Liver (tissue), 9 donors: ENCODE measurements around the gene SLC9C2. TPM values are rescaled to one million over a fixed set of nuclear protein-coding genes. Genes with fewer than 3 reads are reported as not detected.

ENCODE experiments used
- DNase-seq: peaks from one replicate; pipeline ENCODE4 v3.0.0-alpha.2; 2017; ENCODE audit warnings: low spot score
- H3K27ac ChIP-seq, 2 donors: one replicate each; pipeline ENCODE4 v1.7.0; 2013; ENCODE audit warnings: inconsistent platforms in 2 of 2, low read length in 2 of 2, control low read depth in 1 of 2, low read depth in 1 of 2, mild to moderate bottlenecking in 1 of 2
- H3K27me3 ChIP-seq, 4 donors: one replicate each; pipeline versions ENCODE4 v1.6.1 to v1.7.0; 2013; ENCODE audit warnings: low read length in 3 of 4, inconsistent platforms in 1 of 4, mild to moderate bottlenecking in 1 of 4, moderate library complexity in 1 of 4; ENCODE audit not compliant: control insufficient read depth in 4 of 4, insufficient read depth in 4 of 4
- H3K36me3 ChIP-seq, 4 donors: one replicate each; pipeline versions ENCODE4 v1.6.1 to v1.7.0; 2013; ENCODE audit warnings: low read length in 3 of 4, mild to moderate bottlenecking in 3 of 4, low read depth in 1 of 4, moderate library complexity in 1 of 4; ENCODE audit not compliant: control insufficient read depth in 4 of 4, insufficient read depth in 3 of 4
- H3K4me1 ChIP-seq, 4 donors: one replicate each; pipeline versions ENCODE4 v1.6.1 to v1.7.0; 2013; ENCODE audit warnings: low read length in 3 of 4, mild to moderate bottlenecking in 3 of 4, moderate library complexity in 1 of 4; ENCODE audit not compliant: control insufficient read depth in 4 of 4, insufficient read depth in 4 of 4
- H3K4me3 ChIP-seq, 3 donors: one replicate each; pipeline versions ENCODE4 v1.6.1 to v1.7.0; 2013; ENCODE audit warnings: low read length in 3 of 3, control low read depth in 1 of 3, low read depth in 1 of 3, mild to moderate bottlenecking in 1 of 3
- H3K9ac ChIP-seq, 2 donors: one replicate each; pipeline ENCODE4 v1.7.0; 2013; ENCODE audit warnings: low read length in 2 of 2, mild to moderate bottlenecking in 2 of 2, moderate library complexity in 2 of 2, control low read depth in 1 of 2, low read depth in 1 of 2
- H3K9me3 ChIP-seq, 4 donors: one replicate each; pipeline versions ENCODE4 v1.6.1 to v1.7.0; 2013; ENCODE audit warnings: low read length in 3 of 4; ENCODE audit not compliant: control insufficient read depth in 4 of 4
- EGR1 ChIP-seq, 2 donors: IDR thresholded peaks; 2 replicates each; pipeline ENCODE4 v1.6.1; 2016 to 2018; ENCODE audit warnings: antibody characterized with exemption in 2 of 2, low read depth in 2 of 2
- FOXA1 ChIP-seq: IDR thresholded peaks from 2 replicates; pipeline ENCODE4 v1.6.1; 2016; ENCODE audit warnings: antibody characterized with exemption
- FOXA2 ChIP-seq: IDR thresholded peaks from 2 replicates; pipeline ENCODE4 v1.6.1; 2016; ENCODE audit warnings: antibody characterized with exemption
- GABPA ChIP-seq, 2 donors: IDR thresholded peaks in 1 of 2; conservative IDR thresholded peaks in 1 of 2; 2 replicates each; pipeline ENCODE4 v1.6.1; 2016; ENCODE audit warnings: antibody characterized with exemption in 2 of 2, mild to moderate bottlenecking in 1 of 2, moderate library complexity in 1 of 2
- HNF4G ChIP-seq: IDR thresholded peaks from 2 replicates; pipeline ENCODE4 v1.6.1; 2016; ENCODE audit warnings: antibody characterized with exemption
- JUND ChIP-seq, 2 donors: IDR thresholded peaks; 2 replicates each; pipeline ENCODE4 v1.6.1; 2016; ENCODE audit warnings: antibody characterized with exemption in 2 of 2
- NR2F2 ChIP-seq: IDR thresholded peaks from 2 replicates; pipeline ENCODE4 v1.6.1; 2016; ENCODE audit warnings: antibody characterized with exemption
- RXRA ChIP-seq, 2 donors: IDR thresholded peaks; 2 replicates each; pipeline ENCODE4 v1.6.1; 2017 to 2018; ENCODE audit warnings: antibody characterized with exemption in 2 of 2, mild to moderate bottlenecking in 1 of 2
- SP1 ChIP-seq: IDR thresholded peaks from 2 replicates; pipeline ENCODE4 v1.6.1; 2018; ENCODE audit warnings: antibody characterized with exemption, mild to moderate bottlenecking
- WGBS: extraction: QIAGEN DNeasy Blood & Tissue Kit; methylation state at CpG from one replicate; pipeline ENCODE4 v1.1.7; 2013; 5-methylcytosine and 5-hydroxymethylcytosine counted together
- polyA plus RNA-seq, 2 donors: library from polyadenylated mRNA; stranded (reverse) in 1 of 2; unstranded in 1 of 2; fragments of 200-250 nt in 1 of 2; fragments of >200 nt in 1 of 2; fragmentation: Nextera tagmentation in 1 of 2; extraction: Ambion mirVana in 1 of 2; gene quantifications; one replicate each; pipeline versions ENCODE4 v1.2.1 to v1.2.3, GENCODE V29; 2013 to 2015
- total RNA-seq, 2 donors: library from RNA; depleted of rRNA; stranded (reverse); fragments of >200 nt; gene quantifications; one replicate each; pipeline ENCODE4 v1.2.3, GENCODE V29; 2014
- TF ChIP-seq, protein P1 (sequence below): IDR thresholded peaks from 2 replicates; pipeline ENCODE4 v1.6.1; 2016; ENCODE audit warnings: antibody characterized with exemption, mild to moderate bottlenecking
- TF ChIP-seq, protein P2 (sequence below): IDR thresholded peaks from 2 replicates; pipeline ENCODE4 v1.6.1; 2016; ENCODE audit warnings: antibody characterized with exemption
- TF ChIP-seq, protein P3 (sequence below): IDR thresholded peaks from 2 replicates; pipeline ENCODE4 v1.6.1; 2016; ENCODE audit warnings: antibody characterized with exemption
- TF ChIP-seq, protein P4 (sequence below): fragments of 150-350 bp; IDR thresholded peaks from 2 replicates; pipeline ENCODE4 v1.5.1; 2017; ENCODE audit warnings: improper control_type of control experiment, low read depth, low read length; ENCODE audit not compliant: missing input control
- TF ChIP-seq, protein P5 (sequence below): IDR thresholded peaks from 2 replicates; pipeline ENCODE4 v1.6.1; 2016; ENCODE audit warnings: antibody characterized with exemption
- donor health status: healthy.
- donor health status: healthy.
- donor health status: healthy.
- donor health status: healthy.
- donor health status: healthy.

Gene SLC9C2
- total and polyA plus RNA-seq, 4 donors: not detected

DNA sequence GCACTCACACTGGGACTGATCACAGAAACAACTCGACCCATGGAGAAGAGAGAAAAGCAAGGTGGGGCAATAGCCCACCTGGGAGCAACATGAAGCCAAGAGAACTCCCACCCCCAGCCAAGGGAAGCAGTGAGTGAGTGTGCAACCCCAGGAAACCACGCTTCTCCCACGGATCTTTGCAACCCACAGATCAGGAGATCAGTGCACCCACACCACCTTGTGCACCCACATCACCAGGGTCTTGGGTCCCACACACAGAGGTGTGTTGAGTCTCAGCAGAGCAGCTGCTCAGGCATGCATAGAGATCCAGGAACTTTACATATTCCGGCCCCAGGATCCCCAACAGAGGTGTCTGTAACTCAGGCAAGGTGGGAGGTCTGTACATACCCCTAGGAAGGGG lies 143.0 kb downstream of the SLC9C2 start:
- DNase-seq: no peak
- WGBS: 90% methylated on average over 4 of the region's 4 CpGs
- TF ChIP-seq, protein P1, sequence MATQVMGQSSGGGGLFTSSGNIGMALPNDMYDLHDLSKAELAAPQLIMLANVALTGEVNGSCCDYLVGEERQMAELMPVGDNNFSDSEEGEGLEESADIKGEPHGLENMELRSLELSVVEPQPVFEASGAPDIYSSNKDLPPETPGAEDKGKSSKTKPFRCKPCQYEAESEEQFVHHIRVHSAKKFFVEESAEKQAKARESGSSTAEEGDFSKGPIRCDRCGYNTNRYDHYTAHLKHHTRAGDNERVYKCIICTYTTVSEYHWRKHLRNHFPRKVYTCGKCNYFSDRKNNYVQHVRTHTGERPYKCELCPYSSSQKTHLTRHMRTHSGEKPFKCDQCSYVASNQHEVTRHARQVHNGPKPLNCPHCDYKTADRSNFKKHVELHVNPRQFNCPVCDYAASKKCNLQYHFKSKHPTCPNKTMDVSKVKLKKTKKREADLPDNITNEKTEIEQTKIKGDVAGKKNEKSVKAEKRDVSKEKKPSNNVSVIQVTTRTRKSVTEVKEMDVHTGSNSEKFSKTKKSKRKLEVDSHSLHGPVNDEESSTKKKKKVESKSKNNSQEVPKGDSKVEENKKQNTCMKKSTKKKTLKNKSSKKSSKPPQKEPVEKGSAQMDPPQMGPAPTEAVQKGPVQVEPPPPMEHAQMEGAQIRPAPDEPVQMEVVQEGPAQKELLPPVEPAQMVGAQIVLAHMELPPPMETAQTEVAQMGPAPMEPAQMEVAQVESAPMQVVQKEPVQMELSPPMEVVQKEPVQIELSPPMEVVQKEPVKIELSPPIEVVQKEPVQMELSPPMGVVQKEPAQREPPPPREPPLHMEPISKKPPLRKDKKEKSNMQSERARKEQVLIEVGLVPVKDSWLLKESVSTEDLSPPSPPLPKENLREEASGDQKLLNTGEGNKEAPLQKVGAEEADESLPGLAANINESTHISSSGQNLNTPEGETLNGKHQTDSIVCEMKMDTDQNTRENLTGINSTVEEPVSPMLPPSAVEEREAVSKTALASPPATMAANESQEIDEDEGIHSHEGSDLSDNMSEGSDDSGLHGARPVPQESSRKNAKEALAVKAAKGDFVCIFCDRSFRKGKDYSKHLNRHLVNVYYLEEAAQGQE: no peak
- no peak for TF ChIP-seq SP1
- TF ChIP-seq FOXA2: no peak
- no peak for TF ChIP-seq EGR1 (IDR thresholded peaks at IDR 0.05; ENCODE audit: low read depth in 2 of 2)
- TF ChIP-seq, protein P2, sequence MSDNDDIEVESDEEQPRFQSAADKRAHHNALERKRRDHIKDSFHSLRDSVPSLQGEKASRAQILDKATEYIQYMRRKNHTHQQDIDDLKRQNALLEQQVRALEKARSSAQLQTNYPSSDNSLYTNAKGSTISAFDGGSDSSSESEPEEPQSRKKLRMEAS: no peak
- TF ChIP-seq, protein P3, sequence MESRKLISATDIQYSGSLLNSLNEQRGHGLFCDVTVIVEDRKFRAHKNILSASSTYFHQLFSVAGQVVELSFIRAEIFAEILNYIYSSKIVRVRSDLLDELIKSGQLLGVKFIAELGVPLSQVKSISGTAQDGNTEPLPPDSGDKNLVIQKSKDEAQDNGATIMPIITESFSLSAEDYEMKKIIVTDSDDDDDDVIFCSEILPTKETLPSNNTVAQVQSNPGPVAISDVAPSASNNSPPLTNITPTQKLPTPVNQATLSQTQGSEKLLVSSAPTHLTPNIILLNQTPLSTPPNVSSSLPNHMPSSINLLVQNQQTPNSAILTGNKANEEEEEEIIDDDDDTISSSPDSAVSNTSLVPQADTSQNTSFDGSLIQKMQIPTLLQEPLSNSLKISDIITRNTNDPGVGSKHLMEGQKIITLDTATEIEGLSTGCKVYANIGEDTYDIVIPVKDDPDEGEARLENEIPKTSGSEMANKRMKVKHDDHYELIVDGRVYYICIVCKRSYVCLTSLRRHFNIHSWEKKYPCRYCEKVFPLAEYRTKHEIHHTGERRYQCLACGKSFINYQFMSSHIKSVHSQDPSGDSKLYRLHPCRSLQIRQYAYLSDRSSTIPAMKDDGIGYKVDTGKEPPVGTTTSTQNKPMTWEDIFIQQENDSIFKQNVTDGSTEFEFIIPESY: no peak
- Histone ChIP-seq H3K27ac (no peak overlapping the region), H3K27me3 (no peaks in the 10 kb centered on the region), H3K4me3 (no peak overlapping the region), H3K36me3 (peaks cover 6 to 11% (median 8%) of the 10 kb centered on the region in 4 donors), H3K4me1 (no peaks in the 10 kb centered on the region), H3K9ac (no peak overlapping the region), H3K9me3 (no peaks in the 10 kb centered on the region)

DNA sequence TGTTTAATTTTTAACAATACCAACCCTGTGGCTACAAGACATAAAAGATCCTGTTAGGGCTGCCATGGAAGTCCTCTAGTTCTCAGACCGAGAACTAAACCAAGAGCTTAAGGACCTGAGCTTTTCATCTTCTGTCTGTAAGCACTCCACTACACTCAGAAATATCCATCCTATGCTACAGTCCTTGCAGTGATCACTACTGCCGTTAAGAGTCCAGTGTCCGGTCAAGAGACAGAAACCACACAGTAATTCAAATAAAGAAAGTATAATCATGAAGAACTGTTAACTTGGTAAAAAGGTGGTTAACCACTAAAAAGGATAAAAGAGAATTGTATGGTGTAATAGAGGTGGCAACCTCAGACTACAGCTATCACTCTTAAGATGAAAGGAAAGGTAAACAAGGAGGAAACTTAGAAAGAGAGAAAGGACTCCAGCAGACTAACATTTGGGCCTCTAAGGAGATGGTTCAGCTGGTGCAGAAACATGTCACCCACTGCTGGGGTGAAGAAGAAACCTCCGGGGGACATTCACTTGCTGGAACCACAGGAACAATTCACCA lies 147.8 kb downstream of the SLC9C2 start:
- peaks cover 0 to 8% (median 6%) of the 10 kb centered on the region in 4 donors for H3K4me1 ChIP-seq
- no peaks in the 10 kb centered on the region for H3K27me3 ChIP-seq
- no peak overlapping the region for H3K9ac ChIP-seq
- H3K27ac ChIP-seq: no peak overlapping the region
- peaks cover 0 to 4% (median 2%) of the 10 kb centered on the region in 4 donors for H3K36me3 ChIP-seq
- WGBS: 79% methylated on average over 4 of the region's 4 CpGs
- TF ChIP-seq NR2F2: no peak
- TF ChIP-seq, protein P4, sequence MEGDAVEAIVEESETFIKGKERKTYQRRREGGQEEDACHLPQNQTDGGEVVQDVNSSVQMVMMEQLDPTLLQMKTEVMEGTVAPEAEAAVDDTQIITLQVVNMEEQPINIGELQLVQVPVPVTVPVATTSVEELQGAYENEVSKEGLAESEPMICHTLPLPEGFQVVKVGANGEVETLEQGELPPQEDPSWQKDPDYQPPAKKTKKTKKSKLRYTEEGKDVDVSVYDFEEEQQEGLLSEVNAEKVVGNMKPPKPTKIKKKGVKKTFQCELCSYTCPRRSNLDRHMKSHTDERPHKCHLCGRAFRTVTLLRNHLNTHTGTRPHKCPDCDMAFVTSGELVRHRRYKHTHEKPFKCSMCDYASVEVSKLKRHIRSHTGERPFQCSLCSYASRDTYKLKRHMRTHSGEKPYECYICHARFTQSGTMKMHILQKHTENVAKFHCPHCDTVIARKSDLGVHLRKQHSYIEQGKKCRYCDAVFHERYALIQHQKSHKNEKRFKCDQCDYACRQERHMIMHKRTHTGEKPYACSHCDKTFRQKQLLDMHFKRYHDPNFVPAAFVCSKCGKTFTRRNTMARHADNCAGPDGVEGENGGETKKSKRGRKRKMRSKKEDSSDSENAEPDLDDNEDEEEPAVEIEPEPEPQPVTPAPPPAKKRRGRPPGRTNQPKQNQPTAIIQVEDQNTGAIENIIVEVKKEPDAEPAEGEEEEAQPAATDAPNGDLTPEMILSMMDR: no peak
- no peak for TF ChIP-seq RXRA (IDR thresholded peaks at IDR 0.05)
- TF ChIP-seq GABPA (IDR thresholded peaks at IDR 0.05 in 1 of 2, conservative IDR thresholded peaks at IDR 0.05 in 1 of 2): no peak
- TF ChIP-seq HNF4G: no peak
- no peak for TF ChIP-seq FOXA1
- no peak for TF ChIP-seq JUND (IDR thresholded peaks at IDR 0.05)
- TF ChIP-seq, protein P3: no peak
- TF ChIP-seq, protein P2: no peak
- TF ChIP-seq, protein P5, sequence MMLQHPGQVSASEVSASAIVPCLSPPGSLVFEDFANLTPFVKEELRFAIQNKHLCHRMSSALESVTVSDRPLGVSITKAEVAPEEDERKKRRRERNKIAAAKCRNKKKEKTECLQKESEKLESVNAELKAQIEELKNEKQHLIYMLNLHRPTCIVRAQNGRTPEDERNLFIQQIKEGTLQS: no peak
- no peak for DNase-seq
- H3K4me3 ChIP-seq: no peak overlapping the region
- H3K9me3 ChIP-seq: no peaks in the 10 kb centered on the region
